Naive thymus-derived CD8-positive, alpha-beta T cell (primary cell): ENCODE results near the gene TIMD4. TPM values are rescaled to one million over a fixed set of nuclear protein-coding genes. Genes with fewer than 3 reads are reported as not detected.
"Not testable (repeated sequence)": the region's sequence is repeated elsewhere in the genome, so short reads cannot be mapped to it uniquely, and the experiment has no call there.

Experiments
- ATAC-seq, 2 donors: fragments of 150-1000 bp; cut with Tn5 transposase in 1 of 2; sonication (Bioruptor Pico), chemical (Tn5 transposase) in 1 of 2; 1 replicate in 1 of 2; 2 replicates in 1 of 2; pipeline ENCODE4 v1.10.0; 2021; ENCODE audit warnings: mild to moderate bottlenecking in 2 of 2, moderate library complexity in 2 of 2
- POLR2A ChIA-PET: fragments of 350-600 bp; sonication (Branson Sonifier 250); formaldehyde crosslinking; loops from one replicate; lab custom pipeline; 2021; ENCODE audit warnings: antibody characterized with exemption; lab: Charles Lee
- DNase-seq, 10 donors: peaks; one replicate each; pipeline versions ENCODE4 v3.0.0 to v3.0.0-alpha.2; 2020 to 2022
- H3K27ac Mint-ChIP-seq, 10 donors: one replicate each; pipeline ENCODE4 v1.8.0; 2020 to 2022; ENCODE audit warnings: mild to moderate bottlenecking in 10 of 10, mixed read lengths in 10 of 10, moderate library complexity in 4 of 10, inconsistent platforms in 1 of 10
- H3K27me3 Mint-ChIP-seq, 5 donors: one replicate each; pipeline ENCODE4 v1.8.0; 2021 to 2022; ENCODE audit warnings: mixed read lengths in 5 of 5
- H3K36me3 Mint-ChIP-seq, 3 donors: one replicate each; pipeline ENCODE4 v1.8.0; 2020 to 2022; ENCODE audit warnings: mixed read lengths in 3 of 3, mild to moderate bottlenecking in 2 of 3, inconsistent platforms in 1 of 3
- H3K4me1 Mint-ChIP-seq, 4 donors: one replicate each; pipeline ENCODE4 v1.8.0; 2021 to 2022; ENCODE audit warnings: mixed read lengths in 4 of 4
- H3K4me3 Mint-ChIP-seq, 10 donors: one replicate each; pipeline ENCODE4 v1.8.0; 2020 to 2022; ENCODE audit warnings: mild to moderate bottlenecking in 10 of 10, mixed read lengths in 10 of 10, moderate library complexity in 6 of 10, inconsistent platforms in 1 of 10
- H3K9me3 Mint-ChIP-seq, 9 donors: one replicate each; pipeline ENCODE4 v1.8.0; 2020 to 2022; ENCODE audit warnings: mixed read lengths in 9 of 9, mild to moderate bottlenecking in 3 of 9, inconsistent platforms in 1 of 9, moderate library complexity in 1 of 9
- polyA plus RNA-seq, 3 donors: library from polyadenylated mRNA; unstranded; fragments of 300-500 nt; fragmentation: Illumina TruSeq; gene quantifications; one replicate each; pipeline ENCODE4 v1.2.3, GENCODE V29; 2021
- total RNA-seq, 8 experiments: library from RNA in 2 of 8; stranded (reverse) in 2 of 8; gene quantifications; one replicate each; pipeline ENCODE4 v1.2.3 and lab custom pipeline; 2021 to 2026

The TIMD4 gene
- total and polyA plus RNA-seq, 5 experiments from 2014 or later: 0.95 to 26.5 (median 3.4) TPM

DNA sequence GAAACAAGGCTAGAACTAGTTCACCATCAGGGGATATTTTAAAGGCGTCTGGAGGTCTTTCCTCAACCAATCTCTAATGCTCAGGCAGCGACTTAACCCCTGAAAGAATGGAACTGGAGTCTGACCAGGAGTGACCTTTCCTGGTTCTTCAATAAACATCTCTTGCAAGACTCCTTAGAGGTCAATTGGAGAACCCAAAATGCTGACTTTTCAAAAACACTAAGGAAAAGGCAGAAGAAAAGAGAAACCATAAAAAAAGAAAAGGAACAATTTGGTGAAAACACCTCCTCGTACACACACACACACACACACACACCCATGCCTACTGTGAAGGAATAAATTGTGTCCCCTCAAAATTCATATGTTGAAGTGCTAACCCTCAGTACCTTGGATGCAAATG lies 12.3 kb downstream of the TIMD4 start:
- H3K27ac Mint-ChIP-seq: peak overlapping the region in 1 of 10 donors; percentile 0
- peaks cover 0 to 11% (median 6%) of the 10 kb centered on the region in 4 donors for H3K4me1 Mint-ChIP-seq
- H3K4me3 Mint-ChIP-seq: no peak overlapping the region
- H3K9me3 Mint-ChIP-seq: no peaks in the 10 kb centered on the region
- DNase-seq (no peak), ATAC-seq (no peak)
- peaks cover 11 to 69% (median 41%) of the 10 kb centered on the region in 3 donors for H3K36me3 Mint-ChIP-seq
- POLR2A ChIA-PET: no interaction called here
- H3K27me3 Mint-ChIP-seq: no peaks in the 10 kb centered on the region

DNA sequence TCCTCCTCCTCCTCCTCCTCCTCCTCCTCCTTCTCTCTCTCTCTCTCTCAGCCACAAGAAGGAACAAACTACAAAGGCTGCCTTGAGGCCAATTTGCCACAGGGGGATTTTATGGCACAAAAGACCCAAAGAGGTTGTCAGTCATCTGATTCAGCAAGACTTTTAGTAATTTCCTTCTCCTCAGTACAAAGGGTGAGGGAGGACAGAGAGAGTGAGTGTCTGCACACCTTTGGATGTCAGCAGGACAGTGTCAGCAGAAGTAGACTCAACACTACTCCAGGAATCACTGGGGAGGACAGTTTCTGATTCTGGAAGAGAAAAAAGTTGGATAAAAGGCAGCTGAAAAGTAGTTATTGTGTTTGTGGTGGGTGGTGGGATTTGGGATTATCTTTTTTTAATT lies 13.6 kb downstream of the TIMD4 start:
- POLR2A ChIA-PET: no interaction called here
- Mint-ChIP-seq H3K9me3 (no peaks in the 10 kb centered on the region), H3K36me3 (peaks cover 10 to 71% (median 39%) of the 10 kb centered on the region in 3 donors), H3K4me3 (no peak overlapping the region), H3K27me3 (no peaks in the 10 kb centered on the region), H3K27ac (peak overlapping the region in 5 of 10 donors; percentile 12 to 47 (median 31)), H3K4me1 (peaks cover 0 to 11% (median 6%) of the 10 kb centered on the region in 4 donors)
- DNase-seq (no peak), ATAC-seq (no peak)

DNA sequence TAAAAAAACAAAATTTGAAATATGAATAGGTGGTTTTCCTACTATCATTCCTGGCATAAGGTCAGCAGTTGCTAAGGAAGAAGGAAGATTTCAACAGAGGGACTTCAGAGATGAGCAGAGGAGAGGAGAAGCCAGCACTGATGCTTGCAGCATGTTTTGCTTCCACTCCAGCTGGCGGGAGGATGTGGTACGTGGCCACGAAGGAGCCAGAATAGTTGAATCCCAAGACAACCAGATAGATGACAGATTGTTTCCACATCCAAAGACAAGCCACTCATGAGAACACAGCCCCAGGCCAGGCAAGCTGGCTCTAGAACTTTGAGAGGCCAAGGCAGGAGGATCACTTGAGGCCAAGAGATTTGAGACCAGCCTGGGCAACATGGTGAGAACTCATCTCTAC lies 15.1 kb downstream of the TIMD4 start:
- Mint-ChIP-seq H3K4me3 (no peak overlapping the region), H3K27me3 (no peaks in the 10 kb centered on the region), H3K36me3 (peaks cover 6 to 58% (median 33%) of the 10 kb centered on the region in 3 donors), H3K27ac (peak overlapping the region in 2 of 10 donors; percentile 6 to 28), H3K9me3 (no peaks in the 10 kb centered on the region), H3K4me1 (peaks cover 2 to 15% (median 8%) of the 10 kb centered on the region in 4 donors)
- ATAC-seq (no peak), DNase-seq (no peak)
- POLR2A ChIA-PET: no interaction called here

DNA sequence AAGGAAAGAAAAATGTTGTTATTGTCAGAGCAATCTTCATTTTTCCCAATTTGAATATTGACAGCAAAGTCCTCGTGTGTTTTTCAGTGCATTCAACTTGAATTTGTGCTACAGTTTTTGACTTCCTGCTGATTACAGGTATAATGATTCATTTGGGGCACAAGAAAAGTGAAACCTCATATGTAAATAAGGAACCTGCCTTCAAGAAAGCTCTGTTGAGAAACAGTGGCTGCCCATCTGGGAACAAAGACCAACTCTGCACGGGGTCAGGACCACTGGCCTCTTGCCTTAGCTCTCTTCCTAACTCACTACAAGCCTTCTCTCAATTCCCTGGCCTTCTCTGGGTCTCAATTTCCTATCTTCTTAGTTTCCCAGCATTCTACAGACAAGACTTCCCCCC lies 21.0 kb downstream of the TIMD4 start:
- DNase-seq (peak in 1 of 10 donors; percentile 14), ATAC-seq (peak in 1 of 2 donors; percentile 32)
- POLR2A ChIA-PET: interaction anchor here (0.6 kb wide), 1 partner anchor 267 kb away, joined by 3 read pairs; no protein-coding TSS in a partner anchor
- H3K36me3 Mint-ChIP-seq: peaks cover 4 to 13% (median 10%) of the 10 kb centered on the region in 3 donors
- peaks cover 15 to 21% (median 17%) of the 10 kb centered on the region in 4 donors for H3K4me1 Mint-ChIP-seq
- H3K4me3 Mint-ChIP-seq: peak overlapping the region in 9 of 10 donors; percentile 4 to 75 (median 54)
- peak overlapping the region; percentile 53 to 94 (median 86) for H3K27ac Mint-ChIP-seq
- no peaks in the 10 kb centered on the region for H3K27me3 Mint-ChIP-seq
- peaks cover 0 to 5% (median 0%) of the 10 kb centered on the region in 9 donors for H3K9me3 Mint-ChIP-seq

DNA sequence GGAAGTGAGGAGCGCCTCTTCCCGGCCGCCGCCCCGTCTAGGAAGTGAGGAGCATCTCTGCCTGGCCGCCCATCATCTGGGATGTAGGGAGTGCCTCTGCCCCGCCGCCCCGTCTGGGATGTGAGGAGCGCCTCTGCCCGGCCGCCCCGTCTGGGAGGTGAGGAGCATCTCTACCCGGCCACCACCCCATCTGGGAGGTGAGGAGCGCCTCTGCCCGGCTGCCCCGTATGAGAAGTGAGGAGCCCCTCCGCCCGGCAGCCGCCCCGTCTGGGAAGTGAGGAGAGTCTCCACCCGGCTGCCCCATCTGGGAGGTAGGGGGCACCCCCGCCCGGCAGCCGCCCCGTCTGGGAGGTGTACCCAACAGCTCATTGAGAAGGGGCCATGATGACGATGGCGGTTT lies 22.6 kb downstream of the TIMD4 start:
- ATAC-seq, DNase-seq, H3K27me3 Mint-ChIP-seq, H3K4me3 Mint-ChIP-seq, H3K36me3 Mint-ChIP-seq, POLR2A ChIA-PET, H3K9me3 Mint-ChIP-seq: not testable (repeated sequence)
- peak overlapping the region in 1 of 10 donors; percentile 25 for H3K27ac Mint-ChIP-seq
- H3K4me1 Mint-ChIP-seq: peaks cover 15 to 21% (median 17%) of the 10 kb centered on the region in 4 donors

DNA sequence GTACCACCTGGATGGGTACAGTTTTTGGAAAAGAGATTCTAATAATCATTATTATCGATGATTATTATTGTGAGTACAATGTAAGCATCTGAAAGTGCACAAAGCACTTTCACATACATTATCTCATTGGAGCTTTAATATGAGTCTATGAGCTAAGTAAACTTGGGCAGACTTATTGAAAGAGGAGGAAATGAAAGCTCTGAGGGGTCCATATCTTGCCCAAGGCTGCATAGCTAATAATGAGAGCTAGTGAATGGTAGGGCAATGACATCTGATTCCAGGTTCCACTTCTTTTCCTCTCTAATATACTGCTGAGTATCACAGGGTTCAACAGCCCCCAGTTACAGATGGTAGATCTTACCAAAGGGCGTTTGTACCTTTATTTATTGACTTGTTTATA lies 26.1 kb downstream of the TIMD4 start:
- no peak for DNase-seq
- POLR2A ChIA-PET: interaction anchor here (1.2 kb wide), 1 partner anchor 197 kb away, joined by 3 read pairs; no protein-coding TSS in a partner anchor
- Mint-ChIP-seq H3K36me3 (peaks cover 0 to 7% (median 4%) of the 10 kb centered on the region in 3 donors), H3K4me3 (no peak overlapping the region), H3K27ac (no peak overlapping the region), H3K9me3 (peaks cover 0 to 5% (median 0%) of the 10 kb centered on the region in 9 donors), H3K27me3 (no peaks in the 10 kb centered on the region), H3K4me1 (peaks cover 14 to 34% (median 27%) of the 10 kb centered on the region in 4 donors)
- no peak for ATAC-seq

DNA sequence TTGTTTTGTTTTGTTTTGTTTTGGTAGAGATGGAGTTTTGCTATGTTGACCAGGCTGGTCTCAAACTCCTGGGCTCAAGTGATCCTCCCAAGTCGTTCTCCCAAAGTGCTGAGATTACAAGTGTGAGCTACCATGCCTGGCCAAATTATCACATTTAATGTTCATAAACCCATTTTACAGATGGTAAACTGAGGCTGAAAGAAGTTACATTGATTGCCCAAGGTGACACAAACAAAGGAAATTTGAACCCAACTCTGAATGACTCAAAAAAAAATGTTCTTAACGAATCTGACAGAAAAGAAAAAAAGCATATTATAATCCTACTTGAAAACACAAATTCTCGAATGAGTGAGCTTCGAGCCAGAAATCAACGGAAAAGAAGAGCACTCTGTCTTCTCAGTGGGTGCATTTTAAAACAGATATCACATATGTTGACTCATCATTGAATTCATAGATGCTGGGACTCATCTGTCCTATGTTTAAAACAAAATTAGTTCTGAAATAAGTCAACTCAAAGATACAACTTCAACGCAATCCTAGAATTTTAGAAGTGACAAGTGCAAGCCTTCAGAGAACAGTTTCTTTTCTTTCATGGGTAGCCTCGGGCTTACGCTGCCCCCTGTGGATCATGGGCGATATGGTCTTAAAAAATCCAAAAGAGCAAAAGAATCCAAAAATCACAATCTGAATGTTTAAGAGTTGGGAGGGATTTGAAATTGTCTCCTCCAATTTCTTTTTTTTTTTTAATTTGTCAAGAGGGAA lies 28.4 kb downstream of the TIMD4 start:
- ATAC-seq: peak in 1 of 2 donors; percentile 61
- peak; percentile 17 to 81 (median 56) for DNase-seq
- H3K27ac Mint-ChIP-seq: peak overlapping the region in 9 of 10 donors; percentile 2 to 79 (median 43)
- no peaks in the 10 kb centered on the region for H3K27me3 Mint-ChIP-seq
- peaks cover 0 to 6% (median 0%) of the 10 kb centered on the region in 3 donors for H3K36me3 Mint-ChIP-seq
- H3K4me1 Mint-ChIP-seq: peaks cover 14 to 46% (median 39%) of the 10 kb centered on the region in 4 donors
- peak overlapping the region in 2 of 10 donors; percentile 29 to 71 for H3K4me3 Mint-ChIP-seq
- POLR2A ChIA-PET: interaction anchor here (0.7 to 1.0 kb wide), 3 partner anchors 20 to 198 kb away, joined by 3 to 4 read pairs (median 3); no protein-coding TSS in a partner anchor
- H3K9me3 Mint-ChIP-seq: peaks cover 0 to 5% (median 2%) of the 10 kb centered on the region in 9 donors

DNA sequence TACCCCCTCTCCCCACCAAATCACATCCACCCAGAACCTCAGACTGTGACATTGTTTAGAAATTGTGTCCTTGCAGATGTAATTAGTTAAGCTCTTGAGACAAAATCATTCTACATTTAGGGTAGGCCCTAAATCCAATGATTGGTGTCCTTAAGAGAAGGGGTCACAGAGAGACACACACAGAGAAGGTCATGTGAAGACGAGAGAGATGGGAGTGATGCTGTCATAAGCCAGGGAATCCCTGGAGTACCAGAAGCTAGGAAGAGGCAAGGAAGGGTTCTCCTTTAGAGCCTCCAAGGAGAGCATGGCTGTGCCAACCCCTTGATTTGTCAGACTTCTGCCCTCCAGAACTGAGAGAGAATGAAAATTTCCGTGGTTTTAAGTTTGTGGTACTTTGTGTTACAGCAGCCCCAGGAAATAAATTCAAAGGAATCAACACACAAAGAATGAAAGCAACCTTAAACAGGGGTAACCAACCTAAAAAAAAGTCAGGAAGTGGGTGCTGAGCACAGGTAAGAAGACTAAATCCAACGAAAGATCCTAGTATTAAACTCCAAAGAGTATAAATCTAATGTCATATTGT lies 33.6 kb downstream of the TIMD4 start:
- Mint-ChIP-seq H3K27me3 (no peaks in the 10 kb centered on the region), H3K27ac (peak overlapping the region; percentile 68 to 92 (median 80)), H3K36me3 (peaks cover 0 to 2% (median 0%) of the 10 kb centered on the region in 3 donors), H3K4me1 (peaks cover 31 to 80% (median 69%) of the 10 kb centered on the region in 4 donors), H3K4me3 (peak overlapping the region in 9 of 10 donors; percentile 16 to 68 (median 56)), H3K9me3 (peaks cover 0 to 4% (median 0%) of the 10 kb centered on the region in 9 donors)
- POLR2A ChIA-PET: interaction anchor here (1.2 to 2.0 kb wide), 2 partner anchors 12 to 15 kb away, joined by 3 to 9 read pairs; no protein-coding TSS in a partner anchor
- ATAC-seq (peak; percentile 64 to 70), DNase-seq (peak in 3 of 10 donors; percentile 14 to 54 (median 48))

DNA sequence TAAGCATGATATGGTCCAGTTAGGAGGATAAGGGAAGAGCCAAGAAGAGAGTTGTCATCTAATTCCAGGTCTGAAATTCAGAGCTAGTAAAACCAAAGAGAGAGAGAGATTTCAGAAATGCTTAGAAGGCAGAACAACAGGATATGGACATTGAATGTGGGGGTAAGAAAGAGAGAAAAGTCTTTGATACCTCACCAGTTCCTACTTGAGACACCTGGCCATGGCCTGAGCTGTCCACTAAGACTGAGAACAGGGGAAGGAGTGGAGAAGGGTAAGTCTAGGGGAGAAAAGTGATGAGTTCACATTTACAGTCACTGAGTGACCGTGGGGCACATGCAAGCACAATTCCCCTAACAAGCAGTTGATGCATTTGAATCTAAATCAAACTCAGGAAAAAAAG lies 35.5 kb downstream of the TIMD4 start:
- Mint-ChIP-seq H3K27me3 (no peaks in the 10 kb centered on the region), H3K9me3 (peaks cover 0 to 4% (median 0%) of the 10 kb centered on the region in 9 donors), H3K36me3 (peaks cover 0 to 2% (median 0%) of the 10 kb centered on the region in 3 donors), H3K27ac (peak overlapping the region; percentile 11 to 93 (median 84)), H3K4me1 (peaks cover 31 to 68% (median 63%) of the 10 kb centered on the region in 4 donors), H3K4me3 (peak overlapping the region in 8 of 10 donors; percentile 36 to 68 (median 50))
- POLR2A ChIA-PET: interaction anchor here (1.2 kb wide), 1 partner anchor 11 kb away, joined by 5 read pairs; no protein-coding TSS in a partner anchor
- ATAC-seq (no peak), DNase-seq (no peak)

DNA sequence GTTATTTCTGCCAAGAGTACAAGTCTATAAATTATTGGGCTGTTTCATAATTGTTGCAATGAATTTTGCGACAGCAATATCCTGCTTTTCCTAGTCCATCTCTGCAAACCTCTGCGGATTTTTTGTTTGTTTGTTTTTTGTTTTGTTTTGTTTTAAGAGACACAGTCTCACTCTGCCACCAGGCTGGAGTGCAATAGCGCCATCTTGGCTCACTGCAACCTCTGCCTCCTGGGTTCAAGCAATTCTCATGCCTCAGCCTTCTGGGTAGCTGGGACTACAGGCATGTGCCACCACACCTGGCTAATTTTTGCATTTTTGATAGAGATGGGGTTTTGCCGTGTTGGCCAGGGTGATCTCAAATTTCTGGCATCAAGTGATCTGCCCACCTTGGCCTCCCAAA lies 37.3 kb downstream of the TIMD4 start:
- not testable (repeated sequence) for H3K27me3 Mint-ChIP-seq, ATAC-seq, H3K9me3 Mint-ChIP-seq, H3K36me3 Mint-ChIP-seq, DNase-seq, H3K4me3 Mint-ChIP-seq
- POLR2A ChIA-PET: interaction anchor here (0.6 kb wide), 1 partner anchor 11 kb away, joined by 3 read pairs; no protein-coding TSS in a partner anchor
- H3K4me1 Mint-ChIP-seq: peaks cover 24 to 68% (median 54%) of the 10 kb centered on the region in 4 donors
- peak overlapping the region in 1 of 10 donors; percentile 15 for H3K27ac Mint-ChIP-seq

DNA sequence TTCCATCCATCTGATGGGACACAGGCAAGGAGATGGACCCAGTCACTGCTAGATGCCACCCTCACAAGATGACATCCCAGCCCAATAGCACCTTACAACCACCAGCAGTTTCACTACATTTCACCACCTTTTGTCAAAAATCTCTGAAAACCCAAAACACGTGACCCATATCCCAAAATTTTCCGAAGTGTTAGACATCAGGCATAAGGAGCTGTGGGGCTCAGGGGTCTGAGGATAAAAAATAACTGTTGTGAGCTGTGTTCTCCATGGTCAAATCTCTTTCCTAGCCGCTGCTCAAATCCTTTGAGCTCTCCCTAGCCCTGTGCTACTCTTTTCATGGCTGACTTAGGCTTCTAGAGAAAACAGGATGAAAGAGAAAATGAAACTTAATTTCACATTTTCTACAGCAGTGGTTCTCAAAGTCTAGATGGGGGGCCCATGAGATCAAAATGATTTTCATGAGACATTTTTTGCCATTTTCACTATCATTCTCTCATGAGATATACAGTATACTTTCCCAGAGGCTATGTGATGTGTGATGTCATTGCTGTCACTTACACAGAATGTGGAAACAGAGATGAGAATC lies 40.7 kb downstream of the TIMD4 start:
- Mint-ChIP-seq H3K4me3 (peak overlapping the region; percentile 19 to 66 (median 60)), H3K9me3 (no peaks in the 10 kb centered on the region), H3K27ac (peak overlapping the region in 9 of 10 donors; percentile 46 to 90 (median 73)), H3K27me3 (no peaks in the 10 kb centered on the region), H3K4me1 (peaks cover 6 to 51% (median 36%) of the 10 kb centered on the region in 4 donors), H3K36me3 (no peaks in the 10 kb centered on the region)
- peak in 1 of 2 donors; percentile 56 for ATAC-seq
- POLR2A ChIA-PET: interaction anchor here (0.6 kb wide), 1 partner anchor 22 kb away, joined by 3 read pairs; no protein-coding TSS in a partner anchor
- peak in 2 of 10 donors; percentile 22 to 42 for DNase-seq
